Measurements from ENCODE around the gene TMEM266. TPM values are rescaled to one million over a fixed set of nuclear protein-coding genes. Genes with fewer than 3 reads are reported as not detected.

Gene TMEM266
- total RNA-seq, 1 donor from 2014 or later, result not detected

DNA sequence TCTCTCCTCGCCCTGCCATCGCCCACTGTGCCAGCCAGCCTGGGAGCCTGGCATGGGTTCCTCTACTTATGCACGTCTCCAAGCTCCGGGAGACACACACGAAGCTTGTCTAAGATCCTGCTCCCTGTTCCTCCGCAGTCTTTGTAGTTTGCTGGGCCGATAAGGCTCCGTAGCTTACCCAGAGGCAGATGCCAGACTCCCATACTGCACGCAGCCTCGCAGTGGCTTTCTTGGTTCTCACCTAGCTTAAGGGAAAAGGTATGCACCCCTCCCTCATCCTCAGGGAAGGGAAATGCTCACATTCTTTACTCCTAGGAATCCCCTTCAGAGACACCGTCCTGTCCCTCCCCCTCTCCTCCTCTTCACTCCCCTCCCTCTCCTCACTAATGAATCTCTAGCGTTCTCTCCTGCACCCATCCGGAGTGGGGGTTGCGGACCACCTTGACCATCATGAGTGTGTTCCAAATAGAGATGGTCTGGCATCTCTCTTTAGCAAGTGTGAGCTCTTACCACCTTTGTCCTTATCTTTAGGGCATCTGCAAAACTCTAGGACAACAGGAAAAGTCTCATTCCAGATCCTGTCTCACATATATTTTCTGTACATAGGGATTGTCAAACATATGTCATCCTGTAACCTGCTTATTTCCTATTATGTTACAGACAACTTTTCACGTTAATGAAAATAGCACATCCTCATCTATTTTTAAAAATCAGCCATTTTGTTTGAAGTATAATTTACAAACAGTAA, 56.5 kb downstream of the TMEM266 start:
- no peak for DNase-seq (ENCODE audit: low spot score)
- intact Hi-C loops (cut with micrococcal nuclease), result no loop called here
- Mint-ChIP-seq H3K4me3 (ENCODE audit: low read depth) (no peak overlapping the region), H3K27ac (no peak overlapping the region), H3K4me1 (ENCODE audit: low read depth) (no peaks in the 10 kb centered on the region), H3K36me3 (ENCODE audit: low read depth) (no peaks in the 10 kb centered on the region), H3K9me3 (no peaks in the 10 kb centered on the region), H3K27me3 (ENCODE audit: low read depth) (peaks cover 5% of the 10 kb centered on the region)

DNA sequence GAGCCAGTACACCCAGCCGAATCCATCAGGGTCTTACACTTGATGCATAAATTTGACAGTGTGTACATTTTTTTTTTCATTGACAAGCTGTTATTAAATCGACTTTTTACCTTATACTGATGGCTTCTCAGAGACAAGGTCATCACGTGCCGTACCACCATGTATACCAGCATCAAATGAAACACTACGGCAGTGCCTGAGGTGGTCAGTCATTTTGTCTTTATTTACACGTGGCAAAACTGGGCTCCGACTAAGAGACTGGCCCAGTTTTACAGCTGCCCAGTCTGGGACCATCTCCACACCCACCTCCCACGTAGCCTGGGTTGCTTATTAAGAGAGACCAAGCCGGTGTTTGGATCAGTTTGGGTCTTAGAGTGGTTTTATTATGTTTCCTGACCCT, 57.4 kb downstream of the TMEM266 start:
- H3K27me3 Mint-ChIP-seq (ENCODE audit: low read depth), result peaks cover 5% of the 10 kb centered on the region
- H3K9me3 Mint-ChIP-seq, result no peaks in the 10 kb centered on the region
- intact Hi-C loops (cut with micrococcal nuclease), result no loop called here
- H3K27ac Mint-ChIP-seq, result no peak overlapping the region
- H3K4me1 Mint-ChIP-seq (ENCODE audit: low read depth), result no peaks in the 10 kb centered on the region
- no peak for DNase-seq (ENCODE audit: low spot score)
- no peak overlapping the region for H3K4me3 Mint-ChIP-seq (ENCODE audit: low read depth)
- no peaks in the 10 kb centered on the region for H3K36me3 Mint-ChIP-seq (ENCODE audit: low read depth)

GRCh38 chr15:76118767-76119166, 59.0 kb downstream of the TMEM266 start:
- peaks cover 9% of the 10 kb centered on the region for H3K27me3 Mint-ChIP-seq (ENCODE audit: low read depth)
- H3K27ac Mint-ChIP-seq, result no peak overlapping the region
- no peaks in the 10 kb centered on the region for H3K36me3 Mint-ChIP-seq (ENCODE audit: low read depth)
- intact Hi-C loops (cut with micrococcal nuclease), result no loop called here
- no peaks in the 10 kb centered on the region for H3K4me1 Mint-ChIP-seq (ENCODE audit: low read depth)
- no peaks in the 10 kb centered on the region for H3K9me3 Mint-ChIP-seq
- H3K4me3 Mint-ChIP-seq (ENCODE audit: low read depth), result no peak overlapping the region
- DNase-seq (ENCODE audit: low spot score), result no peak

DNA sequence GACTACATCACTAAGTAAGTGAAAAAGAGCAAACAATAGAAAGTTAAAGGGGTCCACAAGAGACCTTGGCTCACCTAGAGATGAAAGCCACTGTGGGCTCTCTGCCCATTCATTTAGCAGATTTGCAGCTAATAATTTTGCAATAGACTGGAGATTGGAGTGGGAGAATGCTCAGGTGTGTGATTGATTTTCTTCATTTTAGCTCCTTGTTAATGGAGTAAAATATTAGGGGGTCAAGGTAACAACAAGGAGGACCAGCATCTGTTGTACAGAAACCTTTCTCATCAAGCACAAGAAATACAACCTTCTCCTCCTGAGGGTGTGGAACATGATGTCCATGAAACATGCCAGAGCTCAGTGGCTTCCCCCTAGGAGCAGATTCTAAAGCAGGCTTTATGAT, 63.2 kb downstream of the TMEM266 start:
- H3K4me1 Mint-ChIP-seq (ENCODE audit: low read depth), result no peaks in the 10 kb centered on the region
- H3K4me3 Mint-ChIP-seq (ENCODE audit: low read depth), result no peak overlapping the region
- H3K27ac Mint-ChIP-seq, result no peak overlapping the region
- peaks cover 6% of the 10 kb centered on the region for H3K27me3 Mint-ChIP-seq (ENCODE audit: low read depth)
- DNase-seq (ENCODE audit: low spot score), result no peak
- no peaks in the 10 kb centered on the region for H3K36me3 Mint-ChIP-seq (ENCODE audit: low read depth)
- H3K9me3 Mint-ChIP-seq, result no peaks in the 10 kb centered on the region
- intact Hi-C loops (cut with micrococcal nuclease), result no loop called here

DNA sequence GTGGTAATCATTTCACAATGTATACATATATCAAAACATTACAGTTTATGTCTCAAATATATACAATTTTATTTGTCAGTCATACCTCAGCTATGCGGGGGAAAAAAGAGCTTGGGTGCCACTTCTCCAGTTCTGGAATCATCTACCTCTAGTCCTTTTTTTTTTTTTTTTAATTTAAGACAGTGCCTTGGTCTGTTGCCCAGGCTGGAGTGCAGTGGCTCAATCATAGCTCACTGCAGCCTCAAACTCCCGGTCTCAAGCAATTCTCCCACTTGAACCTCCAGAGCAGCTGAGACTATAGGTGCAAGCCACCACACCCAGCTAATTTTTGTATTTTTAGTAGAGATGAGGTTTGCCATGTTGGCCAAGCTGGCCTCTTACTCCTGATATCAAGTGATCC, 67.4 kb downstream of the TMEM266 start:
- H3K36me3 Mint-ChIP-seq (ENCODE audit: low read depth), result no peaks in the 10 kb centered on the region
- no peak overlapping the region for H3K27ac Mint-ChIP-seq
- peaks cover 11% of the 10 kb centered on the region for H3K27me3 Mint-ChIP-seq (ENCODE audit: low read depth)
- H3K9me3 Mint-ChIP-seq, result no peaks in the 10 kb centered on the region
- DNase-seq (ENCODE audit: low spot score), result no peak
- intact Hi-C loops (cut with micrococcal nuclease), result no loop called here
- H3K4me1 Mint-ChIP-seq (ENCODE audit: low read depth), result no peaks in the 10 kb centered on the region
- no peak overlapping the region for H3K4me3 Mint-ChIP-seq (ENCODE audit: low read depth)

DNA sequence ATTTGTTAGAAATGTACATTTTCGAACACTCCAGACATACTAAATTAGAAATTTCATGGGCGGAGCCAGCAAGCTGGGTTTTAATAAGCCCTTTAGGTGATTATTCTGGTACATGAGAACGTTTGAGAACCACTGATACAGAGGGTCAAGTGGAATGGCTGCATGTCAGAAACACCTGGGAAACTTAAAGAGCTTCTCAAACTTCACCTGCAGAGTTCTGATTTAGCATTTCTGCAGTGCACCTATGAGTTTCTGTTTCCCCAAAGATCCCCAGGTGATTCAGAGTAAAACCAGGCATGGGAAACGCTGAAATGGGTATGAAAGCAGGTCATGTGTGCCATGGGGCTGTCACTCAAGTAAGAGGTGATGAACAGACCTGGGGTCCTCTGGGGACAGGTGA, 68.1 kb downstream of the TMEM266 start:
- Mint-ChIP-seq H3K27ac (no peak overlapping the region), H3K9me3 (no peaks in the 10 kb centered on the region), H3K27me3 (ENCODE audit: low read depth) (peaks cover 7% of the 10 kb centered on the region), H3K4me1 (ENCODE audit: low read depth) (no peaks in the 10 kb centered on the region), H3K4me3 (ENCODE audit: low read depth) (no peak overlapping the region), H3K36me3 (ENCODE audit: low read depth) (no peaks in the 10 kb centered on the region)
- intact Hi-C loops (cut with micrococcal nuclease), result no loop called here
- no peak for DNase-seq (ENCODE audit: low spot score)

GRCh38 chr15:76134537-76134936, 74.8 kb downstream of the TMEM266 start:
- Mint-ChIP-seq H3K27ac (no peak overlapping the region), H3K27me3 (ENCODE audit: low read depth) (peaks cover 14% of the 10 kb centered on the region), H3K36me3 (ENCODE audit: low read depth) (no peaks in the 10 kb centered on the region), H3K4me1 (ENCODE audit: low read depth) (peaks cover 3% of the 10 kb centered on the region), H3K9me3 (no peaks in the 10 kb centered on the region), H3K4me3 (ENCODE audit: low read depth) (no peak overlapping the region)
- DNase-seq (ENCODE audit: low spot score), result no peak
- intact Hi-C loops (cut with micrococcal nuclease), result no loop called here

DNA sequence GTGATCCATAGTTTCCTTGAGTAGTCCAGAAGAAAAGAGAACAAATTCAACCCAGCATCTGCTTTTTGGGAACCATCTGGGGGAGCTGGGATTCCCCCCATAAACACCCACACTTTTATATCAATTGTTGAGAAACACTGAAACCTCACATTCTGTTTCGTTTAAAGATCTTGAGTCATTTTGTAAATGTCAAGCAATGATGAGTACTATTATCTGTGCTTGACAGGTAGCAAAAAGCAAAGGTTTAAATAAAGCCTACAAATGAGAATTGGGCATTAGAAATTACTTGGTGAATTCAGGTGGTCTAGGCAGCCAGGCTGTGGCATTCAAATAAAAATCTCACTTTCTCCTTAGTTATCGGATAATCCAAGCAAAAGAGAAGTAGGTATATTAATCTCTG, 75.7 kb downstream of the TMEM266 start:
- DNase-seq (ENCODE audit: low spot score), result no peak
- Mint-ChIP-seq H3K27me3 (ENCODE audit: low read depth) (peaks cover 12% of the 10 kb centered on the region), H3K9me3 (no peaks in the 10 kb centered on the region), H3K36me3 (ENCODE audit: low read depth) (no peaks in the 10 kb centered on the region), H3K27ac (no peak overlapping the region), H3K4me3 (ENCODE audit: low read depth) (no peak overlapping the region), H3K4me1 (ENCODE audit: low read depth) (peaks cover 3% of the 10 kb centered on the region)
- intact Hi-C loops (cut with micrococcal nuclease), result loop anchor here (5.0 kb wide), 1 partner anchor 318 kb away; no protein-coding TSS in a partner anchor

DNA sequence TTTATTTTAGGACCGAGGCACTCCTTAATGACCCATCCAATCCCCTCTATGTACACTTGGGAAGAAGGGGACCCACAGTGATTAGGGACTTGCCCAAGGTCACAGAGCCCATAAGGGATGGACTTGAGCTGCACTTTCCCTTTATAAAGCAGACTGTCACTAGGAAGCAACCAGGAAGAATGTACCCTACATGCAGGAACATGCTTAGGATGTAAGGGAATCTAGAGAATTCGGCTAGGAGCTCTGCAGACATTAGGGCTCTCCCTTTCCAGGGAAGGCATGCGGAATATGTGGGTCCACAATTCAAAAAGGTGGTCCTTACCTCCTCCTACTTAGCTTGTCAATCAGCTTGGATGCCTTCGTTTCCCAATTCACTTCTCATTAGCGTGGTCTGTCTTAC, 78.7 kb downstream of the TMEM266 start:
- no peaks in the 10 kb centered on the region for H3K9me3 Mint-ChIP-seq
- intact Hi-C loops (cut with micrococcal nuclease), result loop anchor here (5.0 kb wide), 1 partner anchor 321 kb away; no protein-coding TSS in a partner anchor
- no peak overlapping the region for H3K27ac Mint-ChIP-seq
- H3K4me3 Mint-ChIP-seq (ENCODE audit: low read depth), result no peak overlapping the region
- DNase-seq (ENCODE audit: low spot score), result no peak
- H3K36me3 Mint-ChIP-seq (ENCODE audit: low read depth), result no peaks in the 10 kb centered on the region
- H3K27me3 Mint-ChIP-seq (ENCODE audit: low read depth), result peaks cover 23% of the 10 kb centered on the region
- H3K4me1 Mint-ChIP-seq (ENCODE audit: low read depth), result peaks cover 3% of the 10 kb centered on the region

GRCh38 chr15:76139368-76140073, 79.7 kb downstream of the TMEM266 start:
- intact Hi-C loops (cut with micrococcal nuclease), result loop anchor here (1.0 to 5.0 kb wide), 2 partner anchors 82 to 322 kb away; no protein-coding TSS in a partner anchor
- Mint-ChIP-seq H3K4me3 (ENCODE audit: low read depth) (no peak overlapping the region), H3K27me3 (ENCODE audit: low read depth) (peaks cover 26% of the 10 kb centered on the region), H3K36me3 (ENCODE audit: low read depth) (no peaks in the 10 kb centered on the region), H3K4me1 (ENCODE audit: low read depth) (peaks cover 3% of the 10 kb centered on the region), H3K9me3 (no peaks in the 10 kb centered on the region), H3K27ac (no peak overlapping the region)
- DNase-seq (ENCODE audit: low spot score), result peak; percentile 66

DNA sequence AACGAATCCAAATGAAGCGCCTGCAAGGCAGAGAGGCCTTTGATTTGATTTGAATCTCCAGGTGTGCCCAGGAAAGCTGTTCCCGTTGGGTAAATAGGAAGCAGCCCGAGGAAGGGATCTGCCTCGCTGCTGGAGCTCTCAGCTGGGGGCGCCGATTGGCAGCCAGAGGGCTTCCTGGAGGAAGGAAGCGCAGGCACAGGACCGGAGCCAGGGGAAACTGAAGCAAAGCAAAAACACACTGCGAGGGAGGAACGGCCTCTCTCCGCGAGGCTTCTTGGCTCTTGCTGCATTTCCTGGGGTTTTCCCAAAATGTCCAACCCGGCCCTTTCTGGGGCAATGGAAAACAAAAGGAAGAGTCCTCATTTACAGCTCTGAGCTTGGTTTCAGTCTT, 80.3 kb downstream of the TMEM266 start:
- Mint-ChIP-seq H3K27ac (no peak overlapping the region), H3K9me3 (no peaks in the 10 kb centered on the region), H3K4me3 (ENCODE audit: low read depth) (no peak overlapping the region), H3K27me3 (ENCODE audit: low read depth) (peaks cover 31% of the 10 kb centered on the region), H3K4me1 (ENCODE audit: low read depth) (peaks cover 3% of the 10 kb centered on the region), H3K36me3 (ENCODE audit: low read depth) (no peaks in the 10 kb centered on the region)
- DNase-seq (ENCODE audit: low spot score), result no peak
- intact Hi-C loops (cut with micrococcal nuclease), result no loop called here

GRCh38 chr15:76146812-76147211, 87.0 kb downstream of the TMEM266 start:
- Mint-ChIP-seq H3K4me1 (ENCODE audit: low read depth) (peaks cover 13% of the 10 kb centered on the region), H3K36me3 (ENCODE audit: low read depth) (no peaks in the 10 kb centered on the region), H3K4me3 (ENCODE audit: low read depth) (no peak overlapping the region), H3K27me3 (ENCODE audit: low read depth) (peaks cover 35% of the 10 kb centered on the region), H3K9me3 (no peaks in the 10 kb centered on the region), H3K27ac (no peak overlapping the region)
- no peak for DNase-seq (ENCODE audit: low spot score)
- intact Hi-C loops (cut with micrococcal nuclease), result no loop called here

- Mint-ChIP-seq H3K4me3 (ENCODE audit: low read depth) (no peak overlapping the region), H3K9me3 (no peaks in the 10 kb centered on the region), H3K4me1 (ENCODE audit: low read depth) (peaks cover 13% of the 10 kb centered on the region), H3K27ac (no peak overlapping the region), H3K27me3 (ENCODE audit: low read depth) (peaks cover 31% of the 10 kb centered on the region), H3K36me3 (ENCODE audit: low read depth) (no peaks in the 10 kb centered on the region)
- intact Hi-C loops (cut with micrococcal nuclease), result no loop called here
- peak; percentile 55 for DNase-seq (ENCODE audit: low spot score)
Measured at GRCh38 chr15:76147906-76148570, 88.3 kb downstream of the TMEM266 start.
